ENCODE data around the gene EMC10. TPM values are rescaled to one million over a fixed set of nuclear protein-coding genes. Genes with fewer than 3 reads are reported as not detected.

EMC10 gene
- polyA plus RNA-seq, 2 of the 4 experiments (the other 2 are of a cell fraction): 52.8 to 147 TPM

DNA sequence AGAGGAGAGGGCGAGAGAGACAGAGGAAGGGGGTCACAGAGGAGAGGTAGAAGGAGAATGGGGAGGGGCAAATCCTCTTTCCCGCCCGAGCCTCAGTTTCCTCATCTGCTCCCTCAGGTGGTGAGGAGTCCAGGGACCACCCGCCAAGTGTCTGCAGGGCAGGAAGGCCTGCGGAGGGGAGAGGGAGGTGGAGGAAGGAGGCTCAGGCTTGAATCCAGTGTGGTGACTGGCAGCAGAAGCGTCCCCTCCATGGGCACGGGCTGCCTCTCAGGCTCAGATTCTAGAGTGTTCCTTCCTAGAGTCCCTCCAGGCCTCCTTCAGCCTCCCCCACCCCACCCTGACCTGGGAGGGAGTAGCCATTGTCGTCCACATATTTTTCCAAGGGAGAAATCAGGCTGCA, 16.9 kb downstream of the EMC10 start:
- no peaks in the 10 kb centered on the region for H3K9me3 ChIP-seq
- no peak overlapping the region for H3K27ac ChIP-seq
- 75% methylated on average over 8 of the region's 8 CpGs for WGBS (ENCODE audit: missing lambda C conversion rate)
- no peak for FAIRE-seq
- H3K4me1 ChIP-seq: peaks cover 9% of the 10 kb centered on the region; the same call in 2 of the 3 replicates
- ChIA-PET POLR2A (no interaction called here), CTCF (interaction anchor here (1.4 kb wide), 1 partner anchor 14 kb away, joined by 5 read pairs; no protein-coding TSS in a partner anchor)
- no peak for DNase-seq (ENCODE audit: low read depth in 1 of 2, low spot score in 1 of 2)
- no peak for TF ChIP-seq MAZ (IDR thresholded peaks at IDR 0.05; ENCODE audit: borderline replicate concordance, low read depth, low read length)
- TF ChIP-seq CBX8 (IDR thresholded peaks at IDR 0.05): no peak
- no peak for TF ChIP-seq ZC3H11A (IDR thresholded peaks at IDR 0.05)
- no peak for TF ChIP-seq FOXS1 (CRISPR knock-in tag; IDR thresholded peaks at IDR 0.05)
- no peak for TF ChIP-seq BHLHE40 (IDR thresholded peaks at IDR 0.05; ENCODE audit: low read depth, low read length)
- no peak for TF ChIP-seq SMC3 (IDR thresholded peaks at IDR 0.05)
- no peak for TF ChIP-seq ZNF302 (CRISPR knock-in tag; IDR thresholded peaks at IDR 0.05)
- no peak for TF ChIP-seq NPAS2 (CRISPR knock-in tag; IDR thresholded peaks at IDR 0.05; ENCODE audit: borderline replicate concordance)
- TF ChIP-seq, protein P1, sequence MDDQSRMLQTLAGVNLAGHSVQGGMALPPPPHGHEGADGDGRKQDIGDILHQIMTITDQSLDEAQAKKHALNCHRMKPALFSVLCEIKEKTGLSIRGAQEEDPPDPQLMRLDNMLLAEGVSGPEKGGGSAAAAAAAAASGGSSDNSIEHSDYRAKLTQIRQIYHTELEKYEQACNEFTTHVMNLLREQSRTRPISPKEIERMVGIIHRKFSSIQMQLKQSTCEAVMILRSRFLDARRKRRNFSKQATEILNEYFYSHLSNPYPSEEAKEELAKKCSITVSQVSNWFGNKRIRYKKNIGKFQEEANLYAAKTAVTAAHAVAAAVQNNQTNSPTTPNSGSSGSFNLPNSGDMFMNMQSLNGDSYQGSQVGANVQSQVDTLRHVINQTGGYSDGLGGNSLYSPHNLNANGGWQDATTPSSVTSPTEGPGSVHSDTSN (IDR thresholded peaks at IDR 0.05): no peak
- no peak for TF ChIP-seq JUN (IDR thresholded peaks at IDR 0.05)
- TF ChIP-seq HDAC2 (IDR thresholded peaks at IDR 0.05): no peak
- no peak for TF ChIP-seq MYC (IDR thresholded peaks at IDR 0.05; ENCODE audit: borderline replicate concordance, low read length)
- no peak for TF ChIP-seq ZFP36 (IDR thresholded peaks at IDR 0.05; ENCODE audit: borderline replicate concordance, partially characterized antibody)
- no peak for TF ChIP-seq EHF (CRISPR knock-in tag; IDR thresholded peaks at IDR 0.05)
- no peak overlapping the region for H3K4me2 ChIP-seq
- ATAC-seq: no peak
- no peak overlapping the region for H3K4me3 ChIP-seq

DNA sequence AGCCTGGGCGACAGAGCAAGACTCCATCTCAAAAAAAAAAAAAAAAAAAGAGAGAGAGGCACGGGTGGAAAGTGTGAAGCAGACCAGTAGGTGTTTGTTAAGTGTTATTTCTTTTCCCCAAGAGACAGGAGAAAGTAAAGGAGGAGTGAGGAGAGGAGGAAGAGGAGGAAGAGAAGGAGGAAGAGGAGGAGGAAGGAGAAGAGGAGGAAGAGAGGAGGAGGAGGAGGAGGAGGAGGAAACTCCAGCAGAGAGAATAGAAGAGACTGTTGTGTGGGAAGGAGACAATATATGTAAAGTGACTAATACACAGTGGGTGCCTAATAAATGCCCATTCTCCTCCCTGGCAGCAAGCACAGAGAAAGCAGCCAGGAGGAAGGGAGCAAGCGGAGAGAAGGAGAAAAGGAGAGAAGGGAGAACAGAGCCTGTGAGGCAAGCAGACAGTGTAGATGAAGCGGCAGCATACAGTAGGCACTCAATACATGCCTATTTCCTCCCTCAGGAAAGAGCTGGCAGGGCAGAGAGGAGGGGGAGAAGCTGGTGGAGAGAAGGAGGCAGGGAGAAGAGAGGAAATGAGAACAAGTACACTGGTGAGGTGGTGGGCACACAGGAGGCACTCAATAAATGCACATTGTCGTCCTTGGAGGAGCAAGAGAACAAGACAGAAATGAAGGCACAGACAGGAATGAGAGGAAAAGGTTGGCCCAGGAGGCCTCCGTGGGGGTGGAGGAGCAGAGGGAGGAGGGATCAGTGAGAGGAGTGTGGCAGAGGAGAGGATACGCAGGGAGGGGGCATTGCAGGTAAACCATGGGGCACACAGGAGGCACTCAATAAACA, 18.1 kb downstream of the EMC10 start:
- H3K4me1 ChIP-seq: peaks cover 9% of the 10 kb centered on the region; the same call in 2 of the 3 replicates
- H3K4me2 ChIP-seq: no peak overlapping the region
- TF ChIP-seq, protein P2, sequence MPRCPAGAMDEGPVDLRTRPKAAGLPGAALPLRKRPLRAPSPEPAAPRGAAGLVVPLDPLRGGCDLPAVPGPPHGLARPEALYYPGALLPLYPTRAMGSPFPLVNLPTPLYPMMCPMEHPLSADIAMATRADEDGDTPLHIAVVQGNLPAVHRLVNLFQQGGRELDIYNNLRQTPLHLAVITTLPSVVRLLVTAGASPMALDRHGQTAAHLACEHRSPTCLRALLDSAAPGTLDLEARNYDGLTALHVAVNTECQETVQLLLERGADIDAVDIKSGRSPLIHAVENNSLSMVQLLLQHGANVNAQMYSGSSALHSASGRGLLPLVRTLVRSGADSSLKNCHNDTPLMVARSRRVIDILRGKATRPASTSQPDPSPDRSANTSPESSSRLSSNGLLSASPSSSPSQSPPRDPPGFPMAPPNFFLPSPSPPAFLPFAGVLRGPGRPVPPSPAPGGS (IDR thresholded peaks at IDR 0.05): no peak
- TF ChIP-seq HOXA7 (CRISPR knock-in tag; IDR thresholded peaks at IDR 0.05) (no peak), HDAC2 (IDR thresholded peaks at IDR 0.05) (no peak), FOXS1 (CRISPR knock-in tag; IDR thresholded peaks at IDR 0.05) (no peak), RARB (CRISPR knock-in tag; IDR thresholded peaks at IDR 0.05) (no peak), ZC3H11A (IDR thresholded peaks at IDR 0.05) (no peak), POLR2A (IDR thresholded peaks at IDR 0.05; ENCODE audit: low read length) (no peak), NR3C1 (IDR thresholded peaks at IDR 0.05) (no peak), ESRRA (IDR thresholded peaks at IDR 0.05; ENCODE audit: borderline replicate concordance, low read length) (no peak), ZNF302 (CRISPR knock-in tag; IDR thresholded peaks at IDR 0.05) (no peak), KDM1A (IDR thresholded peaks at IDR 0.05; ENCODE audit: low read depth) (no peak), SREBF2 (IDR thresholded peaks at IDR 0.05) (no peak), NFE2L2 (conservative IDR thresholded peaks at IDR 0.05; ENCODE audit: low read length) (no peak)
- TF ChIP-seq, protein P3, sequence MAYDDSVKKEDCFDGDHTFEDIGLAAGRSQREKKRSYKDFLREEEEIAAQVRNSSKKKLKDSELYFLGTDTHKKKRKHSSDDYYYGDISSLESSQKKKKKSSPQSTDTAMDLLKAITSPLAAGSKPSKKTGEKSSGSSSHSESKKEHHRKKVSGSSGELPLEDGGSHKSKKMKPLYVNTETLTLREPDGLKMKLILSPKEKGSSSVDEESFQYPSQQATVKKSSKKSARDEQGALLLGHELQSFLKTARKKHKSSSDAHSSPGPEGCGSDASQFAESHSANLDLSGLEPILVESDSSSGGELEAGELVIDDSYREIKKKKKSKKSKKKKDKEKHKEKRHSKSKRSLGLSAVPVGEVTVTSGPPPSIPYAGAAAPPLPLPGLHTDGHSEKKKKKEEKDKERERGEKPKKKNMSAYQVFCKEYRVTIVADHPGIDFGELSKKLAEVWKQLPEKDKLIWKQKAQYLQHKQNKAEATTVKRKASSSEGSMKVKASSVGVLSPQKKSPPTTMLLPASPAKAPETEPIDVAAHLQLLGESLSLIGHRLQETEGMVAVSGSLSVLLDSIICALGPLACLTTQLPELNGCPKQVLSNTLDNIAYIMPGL (CRISPR knock-in tag; IDR thresholded peaks at IDR 0.05; ENCODE audit: borderline replicate concordance): no peak
- TF ChIP-seq, protein P4, sequence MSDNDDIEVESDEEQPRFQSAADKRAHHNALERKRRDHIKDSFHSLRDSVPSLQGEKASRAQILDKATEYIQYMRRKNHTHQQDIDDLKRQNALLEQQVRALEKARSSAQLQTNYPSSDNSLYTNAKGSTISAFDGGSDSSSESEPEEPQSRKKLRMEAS (IDR thresholded peaks at IDR 0.05): no peak
- TF ChIP-seq, protein P5, sequence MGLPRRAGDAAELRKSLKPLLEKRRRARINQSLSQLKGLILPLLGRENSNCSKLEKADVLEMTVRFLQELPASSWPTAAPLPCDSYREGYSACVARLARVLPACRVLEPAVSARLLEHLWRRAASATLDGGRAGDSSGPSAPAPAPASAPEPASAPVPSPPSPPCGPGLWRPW (IDR thresholded peaks at IDR 0.05): no peak
- no peak for DNase-seq (ENCODE audit: low read depth in 1 of 2, low spot score in 1 of 2)
- no peak for FAIRE-seq
- no peaks in the 10 kb centered on the region for H3K9me3 ChIP-seq
- H3K27ac ChIP-seq: no peak overlapping the region
- ChIA-PET CTCF (interaction anchor here (0.6 to 1.4 kb wide), 2 partner anchors 16 to 17 kb away, joined by 3 to 5 read pairs; no protein-coding TSS in a partner anchor), POLR2A (interaction anchor here (0.6 kb wide), 1 partner anchor 28 kb away, joined by 3 read pairs; no protein-coding TSS in a partner anchor)
- 51% methylated on average over 7 of the region's 7 CpGs for WGBS (ENCODE audit: missing lambda C conversion rate)
- no peak for ATAC-seq
- no peak overlapping the region for H3K4me3 ChIP-seq
